Measurements from ENCODE around the gene ZNF235. TPM values are rescaled to one million over a fixed set of nuclear protein-coding genes. Genes with fewer than 3 reads are reported as not detected.
"Not testable (repeated sequence)": the region's sequence is repeated elsewhere in the genome, so short reads cannot be mapped to it uniquely, and the experiment has no call there.

ZNF235 gene
- polyA plus RNA-seq (2011; rRNA removed) (1.3 and 2.7 TPM in 2 replicates), polyA minus RNA-seq (2011; rRNA and poly(A)+ RNA removed) (1.5 and 1.6 TPM in 2 replicates)

DNA sequence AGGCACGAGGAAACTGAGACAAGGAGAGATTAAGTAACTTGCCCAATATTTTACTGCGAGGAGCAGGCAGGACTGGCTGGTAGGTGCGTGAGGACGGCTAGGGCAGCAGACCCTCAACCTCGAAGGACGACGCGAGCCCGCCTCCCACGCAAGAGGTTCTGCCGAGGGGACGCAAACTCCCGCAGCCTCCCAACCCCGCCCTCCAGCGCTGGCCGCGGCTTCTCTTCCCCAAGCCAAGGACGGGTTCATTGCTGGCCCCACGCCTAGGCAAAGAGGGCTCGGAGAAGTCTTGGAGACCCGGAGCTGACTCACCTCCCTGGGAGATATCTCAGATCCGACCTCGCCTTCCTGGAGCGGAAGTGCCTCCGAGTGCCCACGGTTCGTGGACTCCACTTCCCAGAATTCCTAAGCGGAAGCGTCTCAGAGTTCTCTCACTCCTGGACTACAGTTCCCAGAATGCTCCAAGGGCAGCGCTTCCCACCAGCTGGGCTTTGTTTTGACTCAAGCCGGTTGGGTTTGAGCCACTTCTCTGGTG lies at the start of gene ZNF235:
TSS of gene ZNF235 (minus strand) at position 367 of the 535 bp plus-strand sequence. CDS start 1,621 bp downstream, outside the sequence.
- peak; percentile 87 for DNase-seq (ENCODE audit: low read depth)
- TF ChIP-seq, protein P1, sequence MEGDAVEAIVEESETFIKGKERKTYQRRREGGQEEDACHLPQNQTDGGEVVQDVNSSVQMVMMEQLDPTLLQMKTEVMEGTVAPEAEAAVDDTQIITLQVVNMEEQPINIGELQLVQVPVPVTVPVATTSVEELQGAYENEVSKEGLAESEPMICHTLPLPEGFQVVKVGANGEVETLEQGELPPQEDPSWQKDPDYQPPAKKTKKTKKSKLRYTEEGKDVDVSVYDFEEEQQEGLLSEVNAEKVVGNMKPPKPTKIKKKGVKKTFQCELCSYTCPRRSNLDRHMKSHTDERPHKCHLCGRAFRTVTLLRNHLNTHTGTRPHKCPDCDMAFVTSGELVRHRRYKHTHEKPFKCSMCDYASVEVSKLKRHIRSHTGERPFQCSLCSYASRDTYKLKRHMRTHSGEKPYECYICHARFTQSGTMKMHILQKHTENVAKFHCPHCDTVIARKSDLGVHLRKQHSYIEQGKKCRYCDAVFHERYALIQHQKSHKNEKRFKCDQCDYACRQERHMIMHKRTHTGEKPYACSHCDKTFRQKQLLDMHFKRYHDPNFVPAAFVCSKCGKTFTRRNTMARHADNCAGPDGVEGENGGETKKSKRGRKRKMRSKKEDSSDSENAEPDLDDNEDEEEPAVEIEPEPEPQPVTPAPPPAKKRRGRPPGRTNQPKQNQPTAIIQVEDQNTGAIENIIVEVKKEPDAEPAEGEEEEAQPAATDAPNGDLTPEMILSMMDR (IDR thresholded peaks at IDR 0.05; ENCODE audit: insufficient read depth, low read depth, low read length) = no peak
- Histone ChIP-seq H3K27me3 (ENCODE audit: control insufficient read depth, insufficient read depth, low read length) (no peaks in the 10 kb centered on the region), H3K4me3 (ENCODE audit: low read depth, low read length) (peak within 1 kb of the TSS; percentile 75), H3K36me3 (ENCODE audit: control insufficient read depth, insufficient read depth, low read length) (no peaks in the 10 kb centered on the region)
- ChIA-PET POLR2A (no interaction called here), CTCF (no interaction called here)

DNA sequence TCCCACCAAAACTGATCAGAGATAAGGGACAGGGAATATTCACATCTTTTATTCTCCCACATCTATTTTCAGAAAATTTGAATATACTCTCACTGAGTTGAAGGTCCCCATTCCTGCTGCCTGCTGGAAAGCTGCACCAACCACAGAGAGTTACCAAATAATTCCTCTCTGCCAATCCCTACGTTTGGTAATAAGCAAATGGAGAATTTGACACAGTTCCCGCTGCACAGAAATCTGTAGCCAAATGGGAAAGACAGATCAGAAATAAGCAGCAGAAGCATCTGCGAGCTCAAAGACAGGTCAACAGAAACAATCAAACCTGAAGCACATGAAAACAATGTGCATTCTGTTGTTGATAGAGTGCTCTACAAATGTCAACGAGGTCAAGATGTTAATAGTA lies 41.7 kb upstream of the ZNF235 start:
- TF ChIP-seq, protein P1 (IDR thresholded peaks at IDR 0.05; ENCODE audit: insufficient read depth, low read depth, low read length) = no peak
- Histone ChIP-seq H3K4me3 (ENCODE audit: low read depth, low read length) (no peak overlapping the region), H3K36me3 (ENCODE audit: control insufficient read depth, insufficient read depth, low read length) (no peaks in the 10 kb centered on the region; the same call in 1 of the 2 replicates), H3K27me3 (ENCODE audit: control insufficient read depth, insufficient read depth, low read length) (no peaks in the 10 kb centered on the region)
- ChIA-PET POLR2A (no interaction called here), CTCF (interaction anchor here (1.5 kb wide), 1 partner anchor 15 kb away, joined by 3 read pairs; no protein-coding TSS in a partner anchor)
- no peak for DNase-seq (ENCODE audit: low read depth)

DNA sequence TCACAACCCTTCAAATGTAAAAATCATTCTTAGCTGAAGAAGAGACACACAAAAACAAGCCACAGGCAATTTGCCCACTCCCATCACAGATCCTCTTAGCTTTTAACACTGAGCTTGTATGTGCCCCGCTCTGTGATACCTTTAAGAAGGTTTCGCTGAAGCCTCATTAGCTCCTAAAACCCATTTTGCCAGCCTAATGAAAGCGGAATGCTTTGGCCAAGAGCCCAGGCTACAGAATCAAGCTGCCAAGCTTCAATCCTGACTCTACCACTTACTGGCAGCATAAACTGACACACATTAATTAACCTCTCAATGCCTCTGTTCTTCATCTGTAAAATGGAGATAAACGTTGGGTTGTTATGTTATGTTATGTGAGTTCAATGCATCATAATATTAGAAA lies 41.1 kb upstream of the ZNF235 start:
- CTCF ChIA-PET = interaction anchor here (1.5 kb wide), 1 partner anchor 14 kb away, joined by 3 read pairs; no protein-coding TSS in a partner anchor
- Histone ChIP-seq H3K4me3 (ENCODE audit: low read depth, low read length) (no peak overlapping the region), H3K27me3 (ENCODE audit: control insufficient read depth, insufficient read depth, low read length) (no peaks in the 10 kb centered on the region), H3K36me3 (ENCODE audit: control insufficient read depth, insufficient read depth, low read length) (no peaks in the 10 kb centered on the region; the same call in 1 of the 2 replicates)
- no peak for DNase-seq (ENCODE audit: low read depth)
- TF ChIP-seq, protein P1 (IDR thresholded peaks at IDR 0.05; ENCODE audit: insufficient read depth, low read depth, low read length) = no peak
- POLR2A ChIA-PET = no interaction called here

DNA sequence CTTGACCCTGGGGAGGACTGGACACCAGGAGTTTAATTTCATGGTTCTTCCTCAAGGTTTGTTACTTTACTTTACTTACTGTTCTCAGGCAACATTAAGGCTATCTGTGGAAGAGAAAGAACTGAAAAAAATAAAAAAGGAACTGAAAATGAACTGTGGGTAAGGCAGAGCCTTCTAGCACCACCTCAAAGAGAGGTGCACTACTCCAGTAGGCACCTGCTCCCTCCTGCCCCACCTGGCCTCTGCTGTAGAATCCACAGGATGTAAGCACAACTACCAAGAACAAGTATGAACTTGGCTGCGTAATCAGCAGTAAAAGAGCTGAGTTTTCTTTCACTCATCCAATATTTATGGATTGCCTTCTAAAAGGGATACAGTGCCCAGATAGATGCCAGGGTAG lies 39.4 kb upstream of the ZNF235 start:
- Histone ChIP-seq H3K27me3 (ENCODE audit: control insufficient read depth, insufficient read depth, low read length) (no peaks in the 10 kb centered on the region), H3K36me3 (ENCODE audit: control insufficient read depth, insufficient read depth, low read length) (peaks cover 6% of the 10 kb centered on the region), H3K4me3 (ENCODE audit: low read depth, low read length) (no peak overlapping the region)
- POLR2A ChIA-PET = no interaction called here
- TF ChIP-seq, protein P1 (IDR thresholded peaks at IDR 0.05; ENCODE audit: insufficient read depth, low read depth, low read length) = no peak
- DNase-seq (ENCODE audit: low read depth) = no peak
- CTCF ChIA-PET = no interaction called here

GRCh38 chr19:44341794-44342193 lies 37.0 kb upstream of the ZNF235 start:
- CTCF ChIA-PET = no interaction called here
- POLR2A ChIA-PET = no interaction called here
- peaks cover 9% of the 10 kb centered on the region for H3K36me3 ChIP-seq (ENCODE audit: control insufficient read depth, insufficient read depth, low read length)

GRCh38 chr19:44334639-44335038 lies 29.8 kb upstream of the ZNF235 start:
- POLR2A ChIA-PET; DNase-seq (ENCODE audit: low read depth); H3K4me3 ChIP-seq (ENCODE audit: low read depth, low read length); H3K27me3 ChIP-seq (ENCODE audit: control insufficient read depth, insufficient read depth, low read length); CTCF ChIA-PET: not testable (repeated sequence)
- peaks cover 20% of the 10 kb centered on the region for H3K36me3 ChIP-seq (ENCODE audit: control insufficient read depth, insufficient read depth, low read length)

More at GRCh38 chr19:44341794-44342193, 37.0 kb upstream of the ZNF235 start:
- Histone ChIP-seq H3K27me3 (ENCODE audit: control insufficient read depth, insufficient read depth, low read length) (no peaks in the 10 kb centered on the region), H3K4me3 (ENCODE audit: low read depth, low read length) (no peak overlapping the region)
- TF ChIP-seq, protein P1 (IDR thresholded peaks at IDR 0.05; ENCODE audit: insufficient read depth, low read depth, low read length) = no peak
- DNase-seq (ENCODE audit: low read depth) = no peak

All from BJ (cell line).